OCI-LY3 (cell line): ENCODE measurements around the gene DAGLB.

Experiments used
- CTCF ChIP-seq: fragments of 200-600, 300-600 bp; sonication (generic); IDR thresholded peaks from 2 replicates; pipeline ENCODE4 v1.5.1; 2014; ENCODE audit warnings: antibody characterized with exemption, low read length, low read depth
- EZH2phosphoT487 ChIP-seq: fragments of 200-600 bp; shearing (Covaris generic); IDR thresholded peaks from 2 replicates; pipeline ENCODE4 v1.6.1; 2018; ENCODE audit warnings: antibody characterized with exemption, mixed run types, low read depth

- TF ChIP-seq CTCF (no peak), EZH2phosphoT487 (no peak)
Measured at GRCh38 chr7:6385110-6385781, 62.5 kb downstream of the DAGLB start.
